Amniotic stem cell (primary cell): ENCODE measurements around the gene PNPLA7.

ENCODE experiments used
- DNase-seq: peaks from one replicate; lab custom pipeline; 2025; lab: John Stamatoyannopoulos, UW

PNPLA7 gene

GRCh38 chr9:137435381-137435891 lies 114.8 kb downstream of the PNPLA7 start:
- DNase-seq = no peak

DNA sequence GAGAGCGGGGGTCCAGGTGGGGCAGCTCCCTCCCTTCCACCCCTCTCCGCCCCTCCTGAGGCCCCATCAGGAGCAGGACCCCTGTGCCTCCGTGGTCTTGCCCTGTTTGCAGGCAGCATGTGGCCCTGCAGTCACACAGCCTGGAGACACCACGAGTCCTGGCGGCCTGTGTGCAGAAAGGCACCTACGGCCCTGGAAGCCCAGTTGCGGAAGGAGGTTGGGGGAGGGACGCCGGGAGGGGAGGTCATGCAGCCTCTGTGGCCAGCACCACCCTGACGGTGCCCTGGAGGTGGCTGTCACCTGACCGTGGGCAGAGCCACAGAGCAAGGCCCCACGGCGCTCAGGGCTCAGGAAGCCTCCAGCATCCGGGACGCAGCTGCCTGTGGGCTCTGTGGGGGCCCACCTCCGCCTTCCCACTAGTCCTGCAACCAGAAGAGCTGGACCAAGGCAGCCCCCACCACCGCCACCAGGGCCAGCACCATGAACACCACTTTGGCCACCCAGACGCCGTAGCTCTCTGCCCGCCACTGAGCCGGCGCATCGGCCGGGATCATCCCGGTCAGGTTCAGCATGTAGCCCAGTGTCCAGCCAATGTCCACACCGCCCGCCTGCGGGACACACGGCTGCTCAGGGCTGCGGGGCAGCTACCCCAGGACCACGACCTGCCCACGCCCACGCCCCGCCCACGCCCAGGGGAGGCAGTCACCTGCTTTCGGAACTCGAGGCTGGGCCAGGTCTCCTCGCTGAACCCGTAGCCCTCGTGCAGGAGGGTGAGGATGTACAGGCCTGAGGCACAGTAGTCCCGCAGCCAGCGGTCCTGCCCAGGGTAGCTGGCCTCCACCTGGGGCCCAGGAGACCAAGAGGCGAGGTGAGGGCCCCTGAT lies 115.5 kb downstream of the PNPLA7 start:
- no peak for DNase-seq

DNA sequence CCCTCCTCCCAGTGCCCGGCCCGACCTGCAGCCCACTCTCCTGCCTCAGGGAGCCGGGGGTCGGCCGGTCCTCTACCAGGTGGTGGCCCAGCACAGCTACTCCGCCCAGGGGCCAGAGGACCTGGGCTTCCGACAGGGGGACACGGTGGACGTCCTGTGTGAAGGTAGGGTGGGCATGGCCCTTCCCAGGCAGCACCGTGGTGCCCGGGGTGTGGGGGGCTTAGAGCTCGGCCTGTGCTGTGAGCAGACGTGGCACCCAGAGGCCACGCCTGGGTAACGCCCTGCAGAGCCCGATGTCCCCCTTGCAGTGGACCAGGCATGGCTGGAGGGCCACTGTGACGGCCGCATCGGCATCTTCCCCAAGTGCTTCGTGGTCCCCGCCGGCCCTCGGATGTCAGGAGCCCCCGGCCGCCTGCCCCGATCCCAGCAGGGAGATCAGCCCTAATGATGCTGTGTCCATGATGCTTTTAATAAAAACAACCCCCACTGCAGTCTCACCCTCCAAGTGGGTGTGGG lies 116.2 kb downstream of the PNPLA7 start:
- no peak for DNase-seq

DNA sequence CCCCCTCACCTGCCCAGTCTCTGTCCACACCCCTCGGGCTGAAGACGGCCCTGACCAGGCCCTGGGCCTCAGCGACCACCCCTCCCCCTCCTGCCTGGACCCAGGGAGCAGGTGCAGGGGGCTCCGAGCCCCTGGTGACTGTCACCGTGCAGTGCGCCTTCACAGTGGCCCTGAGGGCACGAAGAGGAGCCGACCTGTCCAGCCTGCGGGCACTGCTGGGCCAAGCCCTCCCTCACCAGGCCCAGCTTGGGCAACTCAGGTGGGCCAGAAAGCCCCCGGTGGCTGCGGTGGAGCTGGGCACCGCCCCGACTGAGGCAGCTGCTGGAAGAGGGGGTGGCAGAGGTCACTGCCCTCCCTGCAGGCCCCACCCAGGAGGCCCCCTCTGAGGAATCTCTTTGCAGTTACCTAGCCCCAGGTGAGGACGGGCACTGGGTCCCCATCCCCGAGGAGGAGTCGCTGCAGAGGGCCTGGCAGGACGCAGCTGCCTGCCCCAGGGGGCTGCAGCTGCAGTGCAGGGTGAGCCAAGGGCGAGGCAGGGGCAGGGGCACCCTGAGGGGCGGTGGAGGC lies 116.8 kb downstream of the PNPLA7 start:
- no peak for DNase-seq

DNA sequence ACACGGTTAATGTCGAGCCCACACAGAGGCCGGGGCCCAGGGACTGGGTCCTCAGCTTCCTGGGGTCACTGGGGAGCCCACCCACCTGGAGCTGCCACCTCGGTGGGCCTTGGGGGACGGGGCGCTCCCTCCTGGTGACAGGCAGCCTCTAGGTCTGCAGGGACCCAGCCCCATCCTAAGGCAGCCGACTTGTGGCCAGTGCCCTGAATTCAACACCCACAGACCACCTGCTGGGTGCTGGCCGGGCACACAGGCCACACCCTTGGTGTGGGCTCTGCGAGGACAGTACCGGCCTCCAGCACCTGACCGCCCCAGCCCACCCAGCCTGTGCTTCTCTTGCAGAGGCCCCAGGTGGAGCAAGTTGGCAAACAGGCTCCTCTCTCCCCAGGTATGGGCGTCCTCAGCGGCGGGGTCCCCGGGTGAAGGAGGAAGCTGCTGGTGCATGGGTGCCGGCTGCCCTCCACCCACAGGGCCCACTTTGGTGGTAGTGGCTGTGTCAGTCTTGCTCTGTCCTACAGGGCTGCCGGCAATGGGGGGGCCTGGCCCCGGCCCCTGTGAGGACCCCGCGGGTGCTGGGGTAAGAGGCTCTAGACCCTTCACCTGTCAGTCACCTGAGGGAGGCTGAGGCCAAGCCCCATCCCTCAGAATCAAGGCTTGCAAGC lies 117.4 kb downstream of the PNPLA7 start:
- DNase-seq = no peak

DNA sequence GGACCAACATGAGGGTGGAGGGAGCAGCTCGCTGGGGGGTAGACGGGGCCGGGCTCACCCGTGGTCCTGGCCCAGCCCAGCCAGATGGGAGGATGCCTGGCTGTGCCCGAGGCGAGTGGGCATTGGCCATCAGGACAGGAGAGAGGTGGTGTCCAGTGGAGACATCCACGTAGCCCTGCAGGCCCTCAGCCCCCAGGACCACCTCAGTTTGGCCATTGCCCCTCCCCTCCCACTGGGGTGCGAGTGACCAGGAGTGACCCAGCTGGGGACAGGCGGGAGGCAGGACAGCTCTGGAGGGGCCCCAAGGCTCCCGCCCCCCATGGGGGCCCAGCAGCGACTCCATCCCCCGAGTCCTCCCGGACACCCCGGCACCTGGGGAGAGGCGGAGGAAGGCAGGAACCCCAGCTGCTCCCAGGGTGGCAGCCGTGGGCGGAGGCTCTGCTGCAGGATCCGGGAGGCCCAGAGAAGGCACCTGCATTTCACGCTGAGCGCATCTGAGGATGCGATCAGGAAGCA lies 118.7 kb downstream of the PNPLA7 start:
- no peak for DNase-seq

DNA sequence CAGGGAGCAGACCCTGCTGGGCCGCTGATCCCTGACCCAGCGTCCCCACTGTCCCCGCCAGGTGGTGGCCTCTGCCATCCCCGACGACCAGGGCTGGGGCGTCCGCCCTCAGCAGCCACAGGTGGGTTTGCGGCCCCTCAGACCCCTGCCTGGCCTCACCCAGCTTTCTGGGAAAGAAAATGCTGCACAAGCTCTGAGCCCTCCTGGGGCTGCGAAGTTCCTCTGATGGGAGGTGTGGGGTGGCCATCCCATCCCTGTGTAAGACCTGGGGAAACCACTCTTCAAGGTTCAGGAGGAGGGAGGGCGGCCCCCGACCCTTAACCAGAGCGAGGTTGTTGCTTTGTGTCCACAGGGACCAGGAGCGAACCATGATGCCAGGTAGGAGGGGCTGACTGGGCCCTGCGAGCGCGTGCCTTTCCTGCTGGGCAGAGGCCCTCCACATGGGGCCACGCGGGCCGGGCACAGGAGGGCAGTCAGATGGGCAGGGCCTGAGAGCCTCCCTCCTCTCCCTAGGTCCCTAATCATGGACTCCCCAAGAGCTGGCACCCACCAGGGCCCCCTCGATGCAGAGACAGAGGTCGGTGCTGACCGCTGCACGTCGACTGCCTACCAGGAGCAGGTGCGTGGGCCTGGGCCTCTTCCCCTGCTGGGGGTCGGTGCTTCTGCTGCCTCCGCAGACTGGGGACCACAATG lies 119.3 kb downstream of the PNPLA7 start:
- DNase-seq = no peak

- no peak for DNase-seq
Observed at GRCh38 chr9:137429974-137430722, 120.1 kb downstream of the PNPLA7 start.

GRCh38 chr9:137429546-137429890 lies 120.7 kb downstream of the PNPLA7 start:
- no peak for DNase-seq

DNA sequence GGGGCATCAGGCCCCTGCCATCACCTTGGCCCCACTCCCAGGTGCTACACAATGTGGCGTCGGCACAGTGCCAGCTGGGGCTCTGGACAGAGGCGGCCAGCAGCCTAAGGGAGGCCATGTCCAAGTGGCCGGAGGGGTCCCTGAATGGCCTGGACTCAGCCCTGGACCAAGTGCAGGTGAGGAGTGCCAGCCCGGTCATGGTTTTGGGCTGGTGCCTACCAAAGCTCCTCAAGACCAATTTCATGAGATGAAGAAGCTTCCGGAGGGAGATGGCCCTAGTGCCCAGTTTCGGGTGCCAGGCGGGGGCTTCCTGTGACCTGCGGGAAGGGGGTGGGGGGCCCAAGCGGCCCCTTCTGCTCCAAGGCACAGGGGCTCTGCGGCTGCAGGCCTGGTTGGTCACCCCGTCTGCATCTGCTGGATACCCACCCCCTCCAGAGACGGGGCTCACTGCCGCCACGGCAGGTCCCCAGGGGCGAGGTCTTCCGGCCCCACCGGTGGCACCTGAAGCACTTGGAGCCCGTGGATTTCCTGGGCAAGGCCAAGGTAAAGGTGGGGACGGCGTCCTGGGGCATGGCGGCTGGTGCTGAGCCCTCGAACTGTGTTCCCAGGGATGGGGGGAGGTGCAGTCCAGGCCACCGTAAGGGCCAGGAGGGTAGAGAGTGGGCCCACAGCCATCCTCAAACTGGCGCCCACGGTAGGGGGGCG lies 121.2 kb downstream of the PNPLA7 start:
- no peak for DNase-seq

DNA sequence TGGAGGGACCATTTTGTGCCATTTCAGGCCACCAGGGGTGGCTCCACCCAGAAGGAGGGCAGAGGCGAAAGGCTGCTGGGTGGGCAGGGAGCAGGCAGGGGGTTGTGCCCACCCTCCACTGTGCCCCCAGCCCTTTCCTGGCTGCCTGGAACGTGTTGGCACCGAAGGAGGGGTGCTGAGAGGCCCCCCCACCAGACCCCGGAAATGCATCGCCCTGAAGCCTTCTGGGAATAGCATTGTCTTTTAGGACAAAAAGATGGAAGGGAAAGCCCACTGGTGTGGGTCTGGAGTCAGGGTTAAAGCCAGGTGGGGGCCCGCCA lies 121.9 kb downstream of the PNPLA7 start:
- no peak for DNase-seq

GRCh38 chr9:137427454-137428310 lies 122.5 kb downstream of the PNPLA7 start:
- DNase-seq = no peak

DNA sequence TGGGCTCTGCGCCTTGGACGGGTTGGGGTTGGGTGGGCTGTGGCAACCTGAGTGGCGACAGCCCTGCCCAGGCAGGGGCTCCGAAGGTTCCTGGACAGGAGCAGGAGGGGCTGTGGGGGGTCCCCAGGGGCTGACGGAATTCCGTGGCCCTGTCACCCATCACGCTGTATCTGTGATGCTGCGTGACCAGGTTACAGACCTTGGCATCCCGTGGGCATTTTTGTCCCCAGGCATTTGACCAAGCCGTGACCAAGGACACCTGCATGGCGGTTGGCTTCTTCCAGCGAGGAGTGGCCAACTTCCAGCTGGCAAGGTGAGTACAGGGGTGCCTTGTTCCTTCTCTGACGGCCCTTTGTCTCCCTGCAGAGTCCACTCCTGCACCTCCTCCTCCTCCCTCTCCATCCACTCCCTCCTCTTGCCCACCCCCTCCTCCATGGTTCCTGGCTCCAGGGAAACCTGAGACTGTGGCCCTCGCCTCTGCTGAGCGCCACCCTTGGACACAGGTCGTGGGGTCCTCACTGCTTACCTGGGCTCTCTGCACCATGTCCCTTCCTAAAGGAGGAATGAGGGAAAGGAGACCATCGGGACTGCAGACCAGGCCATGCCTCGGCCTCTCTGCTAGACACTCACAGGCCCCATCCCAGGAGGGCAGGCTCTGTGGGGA lies 124.1 kb downstream of the PNPLA7 start:
- no peak for DNase-seq

DNA sequence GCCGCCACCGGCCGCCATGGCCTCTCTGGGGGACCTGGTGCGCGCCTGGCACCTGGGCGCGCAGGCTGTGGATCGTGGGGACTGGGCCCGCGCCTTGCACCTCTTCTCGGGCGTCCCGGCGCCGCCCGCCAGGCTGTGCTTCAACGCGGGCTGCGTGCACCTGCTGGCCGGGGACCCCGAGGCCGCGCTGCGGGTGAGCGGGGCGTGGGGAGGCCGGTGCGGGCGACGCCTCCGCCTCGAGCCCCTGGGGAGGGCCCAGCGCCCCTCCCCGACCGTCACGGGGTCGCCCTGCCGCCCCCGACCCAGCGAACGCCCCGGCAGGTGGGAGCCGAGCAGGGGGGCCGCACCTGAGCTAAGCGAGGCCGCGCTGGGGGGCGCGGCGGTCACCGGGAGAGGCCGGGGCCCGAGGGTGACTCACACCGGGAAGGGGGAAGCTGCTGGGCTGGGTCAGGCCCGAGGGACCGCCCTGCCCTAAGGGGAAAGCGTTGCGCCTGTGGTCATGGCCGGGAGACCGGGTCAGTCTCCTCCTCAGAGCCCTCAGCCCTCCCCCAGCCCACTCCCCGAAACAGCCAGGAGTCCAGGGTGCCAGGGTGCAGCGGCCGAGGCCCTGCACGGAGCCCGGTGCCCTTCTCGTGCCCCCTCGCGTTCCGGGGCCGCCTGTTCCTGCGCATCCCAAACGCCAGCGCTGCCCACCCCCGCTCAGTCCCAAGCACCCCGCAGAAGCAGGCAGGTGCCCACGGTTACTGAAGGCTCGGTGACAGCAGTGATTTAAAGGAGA lies 126.5 kb downstream of the PNPLA7 start:
- DNase-seq = no peak

DNA sequence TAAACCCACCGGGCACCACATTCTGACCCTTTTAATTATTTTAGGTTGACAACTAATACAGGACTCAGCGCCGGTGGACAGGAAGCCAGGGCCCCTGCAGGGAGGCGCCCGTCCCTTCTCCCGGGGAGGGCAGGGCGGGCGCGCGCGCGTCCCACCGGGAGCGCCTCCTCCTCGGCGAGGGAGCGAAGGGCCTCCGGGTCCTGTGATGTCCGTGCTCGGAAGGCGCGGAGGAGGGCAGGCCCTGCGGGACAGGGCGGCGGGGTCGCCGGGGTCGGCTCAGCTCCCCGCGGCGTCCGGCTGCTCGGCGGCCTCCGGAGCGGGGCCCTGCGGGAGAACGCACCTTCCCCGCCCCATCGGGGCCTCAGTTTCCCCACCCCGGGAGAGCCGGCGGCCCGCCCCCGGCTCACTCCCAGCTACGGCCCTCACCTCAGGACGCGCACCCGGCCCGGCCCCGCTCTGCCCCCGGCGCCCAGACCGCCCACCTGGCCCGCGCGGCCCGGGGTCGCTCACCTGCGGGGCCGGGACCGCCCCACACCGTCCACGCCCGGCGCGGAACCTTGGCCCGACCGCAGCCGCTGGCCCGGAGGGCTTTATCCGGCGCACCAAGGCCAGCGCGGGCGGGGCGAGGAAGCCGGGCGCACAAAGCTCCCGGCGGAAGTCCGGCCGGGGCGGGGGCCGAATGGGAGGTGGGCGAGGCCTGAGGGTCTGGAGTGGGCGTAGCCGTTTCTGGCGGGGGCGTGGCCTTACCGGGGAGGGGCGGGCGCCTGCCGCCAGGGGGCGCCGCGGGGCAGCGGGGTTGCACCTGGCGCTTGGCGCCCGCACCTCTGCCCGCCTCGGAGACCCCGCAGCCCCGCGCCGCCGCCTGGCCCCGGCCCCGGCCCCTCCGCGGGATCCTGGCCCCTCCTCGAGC lies 127.3 kb downstream of the PNPLA7 start, which contains the start of the genes EXD3 and NOXA1:
TSS of gene EXD3 (minus strand) at position 559 of the 910 bp plus-strand sequence. CDS start 27,805 bp downstream, outside the sequence.
TSS of gene NOXA1 (plus strand) at position 790 of the 910 bp plus-strand sequence. CDS start 137 bp downstream, outside the sequence.
- peak; percentile 81 for DNase-seq

- no peak for DNase-seq
Observed at GRCh38 chr9:137421838-137422603, 128.2 kb downstream of the PNPLA7 start.
